Stomach (tissue), 9 donors: ENCODE results near the gene ATG16L2. TPM values are rescaled to one million over a fixed set of nuclear protein-coding genes. Genes with fewer than 3 reads are reported as not detected.
"Not testable (repeated sequence)": the region's sequence is repeated elsewhere in the genome, so short reads cannot be mapped to it uniquely, and the experiment has no call there.

Source experiments
- DNase-seq, 2 donors: peaks; one replicate each; pipeline versions ENCODE4 v3.0.0 to v3.0.0-alpha.2; 2013 to 2019
- H3K27ac ChIP-seq, 5 donors: fragments of 200-600 bp in 4 of 5; sonication (generic) in 4 of 5; one replicate each; pipeline ENCODE4 v1.5.1; 2013 to 2019; ENCODE audit warnings: mild to moderate bottlenecking in 1 of 5, moderate library complexity in 1 of 5
- H3K27me3 ChIP-seq, 3 donors: fragments of 200-600 bp; sonication (generic); one replicate each; pipeline ENCODE4 v1.5.1; 2017 to 2019; ENCODE audit warnings: mixed run types in 1 of 3
- H3K36me3 ChIP-seq, 4 donors: fragments of 200-600 bp; sonication (generic); 1 replicate in 3 of 4; 2 replicates in 1 of 4; pipeline ENCODE4 v1.5.1; 2016 to 2019
- H3K4me1 ChIP-seq, 4 donors: fragments of 200-600 bp; sonication (generic); one replicate each; pipeline ENCODE4 v1.5.1; 2016 to 2019
- H3K4me3 ChIP-seq, 4 donors: fragments of 200-600 bp; sonication (generic) in 3 of 4; one replicate each; pipeline ENCODE4 v1.5.1; 2016 to 2019; ENCODE audit warnings: mild to moderate bottlenecking in 1 of 4
- H3K9me3 ChIP-seq, 4 donors: fragments of 200-600 bp; sonication (generic); one replicate each; pipeline ENCODE4 v1.5.1; 2016 to 2019
- EP300 ChIP-seq: sonication (generic); formaldehyde crosslinking; IDR thresholded peaks from one replicate; pipeline ENCODE4 v1.6.1; 2017; ENCODE audit warnings: antibody characterized with exemption
- POLR2A ChIP-seq, 4 donors: fragments of 450-650 bp; IDR thresholded peaks; one replicate each; pipeline ENCODE4 v1.6.1; 2016; ENCODE audit warnings: antibody characterized with exemption in 4 of 4, control low read depth in 2 of 4, mild to moderate bottlenecking in 1 of 4, moderate library complexity in 1 of 4
- POLR2AphosphoS5 ChIP-seq, 3 donors: sonication (generic); formaldehyde crosslinking; IDR thresholded peaks; one replicate each; pipeline ENCODE4 v1.6.1; 2016; ENCODE audit warnings: antibody characterized with exemption in 3 of 3
- WGBS, 5 donors: extraction: QIAGEN DNeasy Blood & Tissue Kit in 3 of 5; methylation state at CpG; one replicate each; pipeline versions ENCODE4 v1.1.5 to v1.1.7; 2013 to 2018; 5-methylcytosine and 5-hydroxymethylcytosine counted together
- intact Hi-C: fragments of 100-400 bp; cut with DNase I; formaldehyde crosslinking; loops from one replicate; pipeline ENCODE4 v1.15.1; 2023; ENCODE audit warnings: low total_unique reads
- polyA plus RNA-seq, 3 donors: library from polyadenylated mRNA; stranded (reverse); fragments of 200-250 nt; gene quantifications; one replicate each; pipeline ENCODE4 v1.2.3, GENCODE V29; 2013
- total RNA-seq, 5 donors: library from RNA; depleted of rRNA; stranded (reverse); fragments of >200 nt; gene quantifications; one replicate each; pipeline versions ENCODE4 v1.1.0 to v1.2.3, GENCODE V29; 2014 to 2016
- TF ChIP-seq, protein P1 (sequence below), 7 experiments: fragments of 450-650 bp in 4 of 7; fragments of 200-600 bp in 3 of 7; sonication (generic) in 3 of 7; IDR thresholded peaks; one replicate each; pipeline ENCODE4 v1.5.1; 2016 to 2019; ENCODE audit warnings: antibody characterized with exemption in 7 of 7, control low read depth in 2 of 7, mild to moderate bottlenecking in 1 of 7
- donor health status: healthy with polysubstance abuse.
- donor health status: Bipolar disorder and iron deficiency.
- donor health status: healthy.

The ATG16L2 gene
- total and polyA plus RNA-seq, 8 donors = 13.0 to 266 (median 38.2) TPM

DNA sequence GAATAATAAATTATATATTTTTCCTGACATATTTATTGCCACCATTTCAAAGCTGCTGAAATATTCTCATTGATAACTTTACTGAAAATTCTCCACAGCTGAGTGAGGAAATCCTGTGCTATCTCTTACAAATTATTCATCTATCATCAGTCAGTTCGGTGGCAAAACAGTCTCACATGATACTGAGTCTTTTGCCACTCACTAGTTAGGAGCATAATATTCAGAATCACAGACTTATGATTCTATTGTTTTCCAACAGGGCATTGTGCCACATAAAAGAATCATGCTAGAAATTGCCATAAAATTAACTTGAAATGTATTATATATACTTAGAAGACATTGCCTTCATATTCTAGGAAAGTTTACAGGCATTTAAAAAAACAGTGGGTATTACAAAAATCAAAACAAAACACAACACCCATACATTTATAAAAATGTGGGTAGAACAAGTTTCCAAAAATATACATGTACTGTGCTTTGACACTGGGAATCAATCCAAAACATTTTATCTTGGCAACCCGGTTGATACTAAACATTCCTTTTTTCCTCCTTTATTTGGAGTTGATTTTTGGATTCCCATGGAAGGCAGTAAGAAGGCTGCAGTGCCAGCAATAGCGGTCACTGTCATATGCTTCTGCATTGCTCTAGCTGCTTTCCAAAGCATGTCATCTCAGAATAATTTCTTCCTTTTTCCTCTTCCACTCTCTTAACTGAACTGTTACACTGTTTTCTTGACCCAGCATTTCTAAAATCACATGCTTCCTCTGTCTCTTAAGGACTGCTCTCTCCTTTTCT, 42.5 kb downstream of the ATG16L2 start:
- no peaks in the 10 kb centered on the region for H3K27me3 ChIP-seq
- H3K4me1 ChIP-seq = peaks cover 0 to 24% (median 6%) of the 10 kb centered on the region in 4 donors
- TF ChIP-seq, protein P1, sequence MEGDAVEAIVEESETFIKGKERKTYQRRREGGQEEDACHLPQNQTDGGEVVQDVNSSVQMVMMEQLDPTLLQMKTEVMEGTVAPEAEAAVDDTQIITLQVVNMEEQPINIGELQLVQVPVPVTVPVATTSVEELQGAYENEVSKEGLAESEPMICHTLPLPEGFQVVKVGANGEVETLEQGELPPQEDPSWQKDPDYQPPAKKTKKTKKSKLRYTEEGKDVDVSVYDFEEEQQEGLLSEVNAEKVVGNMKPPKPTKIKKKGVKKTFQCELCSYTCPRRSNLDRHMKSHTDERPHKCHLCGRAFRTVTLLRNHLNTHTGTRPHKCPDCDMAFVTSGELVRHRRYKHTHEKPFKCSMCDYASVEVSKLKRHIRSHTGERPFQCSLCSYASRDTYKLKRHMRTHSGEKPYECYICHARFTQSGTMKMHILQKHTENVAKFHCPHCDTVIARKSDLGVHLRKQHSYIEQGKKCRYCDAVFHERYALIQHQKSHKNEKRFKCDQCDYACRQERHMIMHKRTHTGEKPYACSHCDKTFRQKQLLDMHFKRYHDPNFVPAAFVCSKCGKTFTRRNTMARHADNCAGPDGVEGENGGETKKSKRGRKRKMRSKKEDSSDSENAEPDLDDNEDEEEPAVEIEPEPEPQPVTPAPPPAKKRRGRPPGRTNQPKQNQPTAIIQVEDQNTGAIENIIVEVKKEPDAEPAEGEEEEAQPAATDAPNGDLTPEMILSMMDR (IDR thresholded peaks at IDR 0.05) = no peak
- TF ChIP-seq EP300 (no peak), POLR2AphosphoS5 (IDR thresholded peaks at IDR 0.05) (no peak), POLR2A (IDR thresholded peaks at IDR 0.05) (no peak)
- H3K36me3 ChIP-seq = no peaks in the 10 kb centered on the region
- no peak overlapping the region for H3K4me3 ChIP-seq
- WGBS, 5 donors = 5 to 18% (median 14%) methylated on average over 3 of the region's 3 CpGs
- no peaks in the 10 kb centered on the region for H3K9me3 ChIP-seq
- intact Hi-C loops = no loop called here
- DNase-seq = no peak
- H3K27ac ChIP-seq = peak overlapping the region in 1 of 5 donors; percentile 1

DNA sequence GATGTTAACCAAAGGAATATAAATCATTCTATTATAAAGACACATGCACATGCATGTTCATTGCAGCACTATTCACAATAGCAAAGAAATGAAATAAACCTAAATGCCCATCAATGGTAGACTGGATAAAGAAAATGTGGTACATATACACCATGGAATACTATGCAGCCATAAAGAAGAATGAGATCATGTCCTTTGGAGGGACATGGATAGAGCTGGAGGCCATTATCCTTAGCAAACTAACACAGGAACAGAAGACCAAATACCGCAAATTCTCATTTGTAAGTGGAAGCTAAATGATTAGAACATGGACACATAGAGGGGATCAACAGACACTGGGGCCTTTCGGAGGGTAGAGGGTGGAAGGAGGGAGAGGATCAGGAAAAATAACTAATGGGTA, 44.1 kb downstream of the ATG16L2 start:
- H3K9me3 ChIP-seq, H3K36me3 ChIP-seq, H3K27me3 ChIP-seq, H3K4me3 ChIP-seq, H3K27ac ChIP-seq, intact Hi-C loops, DNase-seq: not testable (repeated sequence)
- H3K4me1 ChIP-seq = peaks cover 0 to 24% (median 6%) of the 10 kb centered on the region in 4 donors
- WGBS, 5 donors = 96 to 100% (median 98%) methylated on average over 2 of the region's 2 CpGs

DNA sequence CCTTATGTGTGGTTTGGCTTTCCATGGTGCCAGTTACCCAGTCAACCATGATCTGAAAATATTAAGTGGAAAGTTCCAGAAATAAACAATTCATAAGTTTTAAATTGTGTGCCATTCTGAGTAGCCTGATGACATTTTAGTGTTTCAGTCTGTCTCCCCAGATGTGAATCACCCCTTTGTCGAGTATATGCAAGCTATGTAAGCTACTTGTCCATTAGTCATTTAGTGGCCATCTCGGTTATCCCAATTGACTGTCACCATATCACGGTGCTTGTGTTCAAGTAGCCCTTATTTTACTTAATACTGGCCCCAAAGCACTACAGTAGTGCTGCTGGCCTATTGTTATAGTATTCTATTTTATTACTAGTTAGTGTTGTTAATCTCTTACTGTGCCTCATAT, 44.9 kb downstream of the ATG16L2 start:
- 86 to 93% (median 90%) methylated on average over 3 of the region's 3 CpGs for WGBS, 5 donors
- TF ChIP-seq POLR2A (IDR thresholded peaks at IDR 0.05) = no peak
- Histone ChIP-seq H3K27ac (no peak overlapping the region), H3K4me1 (peaks cover 0 to 24% (median 6%) of the 10 kb centered on the region in 4 donors), H3K9me3 (no peaks in the 10 kb centered on the region), H3K27me3 (no peaks in the 10 kb centered on the region), H3K4me3 (no peak overlapping the region), H3K36me3 (no peaks in the 10 kb centered on the region)
- intact Hi-C loops = no loop called here
- no peak for DNase-seq

DNA sequence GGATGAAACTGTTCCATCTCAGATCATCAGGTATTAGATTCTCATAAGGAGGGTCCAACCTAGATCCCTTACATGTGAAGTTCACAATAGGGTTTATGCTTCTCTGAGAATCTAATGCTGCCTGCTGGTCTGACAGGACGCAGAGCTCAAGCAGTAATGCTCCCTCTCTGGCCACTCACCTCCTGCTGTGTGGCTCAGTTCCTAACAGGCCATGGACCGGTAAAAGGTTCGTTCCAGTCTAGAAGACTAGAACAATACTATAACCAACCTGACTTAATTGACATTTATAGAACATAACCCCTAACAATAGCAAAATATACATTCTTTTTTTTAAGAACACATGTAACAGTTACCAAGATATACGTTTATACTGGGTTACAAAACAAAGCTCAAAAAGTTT, 45.8 kb downstream of the ATG16L2 start:
- intact Hi-C loops = no loop called here
- Histone ChIP-seq H3K27me3 (no peaks in the 10 kb centered on the region), H3K36me3 (no peaks in the 10 kb centered on the region), H3K4me1 (peaks cover 0 to 30% (median 10%) of the 10 kb centered on the region in 4 donors), H3K27ac (no peak overlapping the region), H3K4me3 (no peak overlapping the region), H3K9me3 (no peaks in the 10 kb centered on the region)
- WGBS, 5 donors = 93 to 99% (median 96%) methylated on average over 4 of the region's 4 CpGs
- no peak for DNase-seq
- TF ChIP-seq, protein P1 (IDR thresholded peaks at IDR 0.05) = no peak
- no peak for TF ChIP-seq POLR2AphosphoS5 (IDR thresholded peaks at IDR 0.05)
- no peak for TF ChIP-seq POLR2A (IDR thresholded peaks at IDR 0.05)
- TF ChIP-seq EP300 = no peak

DNA sequence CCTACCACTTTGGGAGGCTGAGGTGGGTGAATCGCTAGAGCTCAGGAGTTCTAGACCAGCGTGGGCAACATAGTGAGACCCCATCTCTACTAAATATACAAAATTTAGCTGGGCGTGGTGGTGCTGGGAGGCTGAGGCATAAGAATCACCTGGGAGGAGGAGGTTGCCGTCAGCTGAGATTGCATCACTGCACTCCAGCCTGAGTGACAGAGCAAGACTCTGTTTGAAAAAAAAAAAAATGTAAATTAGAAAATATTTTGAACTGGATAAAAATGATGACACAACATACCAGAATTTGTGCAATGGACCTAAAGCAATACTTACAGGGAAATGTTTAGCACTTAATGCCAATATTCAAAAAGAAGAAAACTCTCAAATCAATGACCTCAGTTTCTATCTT, 46.4 kb downstream of the ATG16L2 start:
- Histone ChIP-seq H3K4me1 (peaks cover 0 to 34% (median 13%) of the 10 kb centered on the region in 4 donors), H3K27me3 (no peaks in the 10 kb centered on the region), H3K36me3 (no peaks in the 10 kb centered on the region), H3K4me3 (no peak overlapping the region), H3K27ac (no peak overlapping the region), H3K9me3 (no peaks in the 10 kb centered on the region)
- intact Hi-C loops = no loop called here
- 91 to 98% (median 96%) methylated on average over 4 of the region's 4 CpGs for WGBS, 5 donors
- no peak for DNase-seq
- TF ChIP-seq EP300 = no peak
- no peak for TF ChIP-seq POLR2A (IDR thresholded peaks at IDR 0.05)
- TF ChIP-seq POLR2AphosphoS5 (IDR thresholded peaks at IDR 0.05) = no peak
- TF ChIP-seq, protein P1 (IDR thresholded peaks at IDR 0.05) = no peak
